LNCAP (cell line): ENCODE data around the gene RPS28.

Experiments used
- CTCF ChIP-seq: fragments of 450-650 bp; IDR thresholded peaks from 2 replicates; pipeline ENCODE4 v1.5.1; 2017; ENCODE audit warnings: mild to moderate bottlenecking

RPS28 gene

GRCh38 chr19:8331263-8331845 lies 10.1 kb downstream of the RPS28 start:
- no peak for TF ChIP-seq CTCF

- TF ChIP-seq CTCF, result no peak
These were observed 11.9 kb downstream of the RPS28 start for GRCh38 chr19:8332976-8333766.

- no peak for TF ChIP-seq CTCF
These were observed 12.6 kb downstream of the RPS28 start for GRCh38 chr19:8333767-8334457.

GRCh38 chr19:8334458-8335342 lies 13.4 kb downstream of the RPS28 start:
- no peak for TF ChIP-seq CTCF

- TF ChIP-seq CTCF, result peak; percentile 10; the same call in 1 of the 2 replicates
These were observed 14.2 kb downstream of the RPS28 start for GRCh38 chr19:8335343-8336071.

- TF ChIP-seq CTCF, result no peak
These were observed 14.8 kb downstream of the RPS28 start for GRCh38 chr19:8336072-8336569.
